ENCODE data around the gene KLF16. TPM values are rescaled to one million over a fixed set of nuclear protein-coding genes. Genes with fewer than 3 reads are reported as not detected.

The KLF16 gene
- total RNA-seq, 1 donor: 7.3 TPM

DNA sequence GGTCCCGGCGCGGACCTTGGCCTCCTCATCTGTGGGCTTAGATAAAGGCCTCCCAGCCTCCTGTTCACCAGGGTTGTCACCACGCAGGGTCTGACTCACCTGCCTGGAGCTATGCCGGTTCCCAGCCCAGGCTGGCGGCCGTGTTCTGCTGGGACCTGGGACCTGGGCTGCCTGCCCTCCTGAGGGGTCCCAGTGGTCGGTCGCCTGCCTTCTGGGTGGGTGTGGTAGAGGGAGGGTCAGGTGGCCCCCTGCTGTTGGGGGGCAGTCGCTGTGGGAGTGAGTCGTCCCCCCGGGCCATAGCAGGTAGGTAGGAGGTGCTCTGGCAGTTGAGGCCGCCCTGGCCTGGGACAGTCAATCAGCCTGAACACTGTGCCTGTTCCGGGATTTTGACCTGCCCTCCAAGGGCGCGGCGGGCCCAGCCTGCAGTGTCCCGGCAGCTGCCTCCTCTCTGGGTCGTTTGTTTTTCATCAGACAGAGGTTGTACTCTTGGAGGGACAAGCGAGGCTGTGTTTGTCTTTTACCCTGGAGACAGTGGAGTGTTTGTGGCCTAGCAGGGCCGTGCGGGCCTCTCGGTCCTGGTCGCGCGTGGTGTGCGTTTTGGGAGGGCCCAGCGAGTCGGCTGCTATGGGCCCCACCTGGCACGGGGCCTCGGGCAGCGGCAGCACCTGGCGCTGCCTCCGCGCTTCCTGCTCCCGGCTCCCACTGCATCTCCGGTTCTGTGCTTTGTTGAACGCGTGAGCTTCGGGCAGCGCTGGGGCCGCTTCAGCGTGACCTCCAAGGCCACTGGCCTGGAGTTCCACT lies 44.4 kb upstream of the KLF16 start:
- no peak overlapping the region for H3K4me3 ChIP-seq (ENCODE audit: low read depth, low read length)
- DNase-seq (ENCODE audit: low read depth): no peak
- TF ChIP-seq, protein P1, sequence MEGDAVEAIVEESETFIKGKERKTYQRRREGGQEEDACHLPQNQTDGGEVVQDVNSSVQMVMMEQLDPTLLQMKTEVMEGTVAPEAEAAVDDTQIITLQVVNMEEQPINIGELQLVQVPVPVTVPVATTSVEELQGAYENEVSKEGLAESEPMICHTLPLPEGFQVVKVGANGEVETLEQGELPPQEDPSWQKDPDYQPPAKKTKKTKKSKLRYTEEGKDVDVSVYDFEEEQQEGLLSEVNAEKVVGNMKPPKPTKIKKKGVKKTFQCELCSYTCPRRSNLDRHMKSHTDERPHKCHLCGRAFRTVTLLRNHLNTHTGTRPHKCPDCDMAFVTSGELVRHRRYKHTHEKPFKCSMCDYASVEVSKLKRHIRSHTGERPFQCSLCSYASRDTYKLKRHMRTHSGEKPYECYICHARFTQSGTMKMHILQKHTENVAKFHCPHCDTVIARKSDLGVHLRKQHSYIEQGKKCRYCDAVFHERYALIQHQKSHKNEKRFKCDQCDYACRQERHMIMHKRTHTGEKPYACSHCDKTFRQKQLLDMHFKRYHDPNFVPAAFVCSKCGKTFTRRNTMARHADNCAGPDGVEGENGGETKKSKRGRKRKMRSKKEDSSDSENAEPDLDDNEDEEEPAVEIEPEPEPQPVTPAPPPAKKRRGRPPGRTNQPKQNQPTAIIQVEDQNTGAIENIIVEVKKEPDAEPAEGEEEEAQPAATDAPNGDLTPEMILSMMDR (IDR thresholded peaks at IDR 0.05; ENCODE audit: insufficient read depth, low read length): no peak

DNA sequence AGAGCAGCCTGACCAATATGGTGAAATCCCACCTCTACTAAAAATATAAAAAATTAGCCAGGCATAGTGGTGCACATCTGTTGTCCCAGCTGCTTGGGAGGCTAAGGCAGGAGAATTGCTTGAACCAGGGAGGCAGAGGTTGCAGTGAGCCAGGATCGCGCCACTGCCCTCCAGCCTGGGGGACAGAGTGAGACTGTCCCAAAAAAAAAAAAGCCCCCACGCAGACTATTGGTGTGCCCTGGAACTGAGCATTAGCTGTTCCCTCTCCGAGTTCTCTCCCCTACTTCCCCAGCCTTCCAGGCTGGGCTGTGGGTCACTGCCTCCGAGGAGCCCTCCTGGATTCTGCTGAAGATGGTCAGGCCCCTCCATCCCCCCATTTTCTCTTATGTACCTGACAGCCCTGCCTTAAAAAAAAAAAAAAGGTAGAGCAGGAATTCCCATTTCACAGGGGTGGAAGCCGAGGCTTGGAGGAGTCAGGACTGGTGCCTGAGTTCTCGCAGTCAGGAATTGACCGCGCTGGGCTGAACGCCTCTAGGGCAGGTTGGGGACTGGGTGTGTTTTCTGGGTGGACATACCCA lies 43.7 kb upstream of the KLF16 start:
- no peak for DNase-seq (ENCODE audit: low read depth)
- no peak overlapping the region for H3K4me3 ChIP-seq (ENCODE audit: low read depth, low read length)
- TF ChIP-seq, protein P1 (IDR thresholded peaks at IDR 0.05; ENCODE audit: insufficient read depth, low read length): no peak

DNA sequence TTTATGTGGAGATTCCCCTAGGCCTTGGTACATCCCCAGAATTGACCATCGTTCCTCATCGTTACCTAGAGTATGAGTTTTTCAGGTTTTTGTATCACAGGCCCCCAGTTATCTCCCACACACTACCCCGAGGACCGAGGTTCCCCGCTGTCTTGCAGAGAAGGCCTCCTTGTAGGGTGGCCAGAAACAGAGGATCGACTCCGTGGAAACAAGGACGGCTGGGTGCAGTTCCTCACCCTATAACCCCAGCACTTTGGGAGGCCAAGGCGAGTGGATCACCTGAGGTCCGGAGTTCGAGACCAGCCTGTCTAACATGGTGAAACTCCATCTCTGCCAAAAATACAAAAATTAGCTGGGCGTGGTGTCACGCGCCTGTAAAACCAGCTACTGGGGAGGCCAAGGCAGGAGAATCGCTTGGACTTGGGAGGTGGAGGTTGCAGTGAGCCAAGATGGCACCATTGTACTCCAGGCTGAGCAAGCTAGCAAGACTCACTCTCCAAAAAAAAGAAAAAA lies 42.5 kb upstream of the KLF16 start:
- H3K4me3 ChIP-seq (ENCODE audit: low read depth, low read length): peak overlapping the region; percentile 70
- DNase-seq (ENCODE audit: low read depth): no peak
- TF ChIP-seq, protein P1 (IDR thresholded peaks at IDR 0.05; ENCODE audit: insufficient read depth, low read length): no peak

DNA sequence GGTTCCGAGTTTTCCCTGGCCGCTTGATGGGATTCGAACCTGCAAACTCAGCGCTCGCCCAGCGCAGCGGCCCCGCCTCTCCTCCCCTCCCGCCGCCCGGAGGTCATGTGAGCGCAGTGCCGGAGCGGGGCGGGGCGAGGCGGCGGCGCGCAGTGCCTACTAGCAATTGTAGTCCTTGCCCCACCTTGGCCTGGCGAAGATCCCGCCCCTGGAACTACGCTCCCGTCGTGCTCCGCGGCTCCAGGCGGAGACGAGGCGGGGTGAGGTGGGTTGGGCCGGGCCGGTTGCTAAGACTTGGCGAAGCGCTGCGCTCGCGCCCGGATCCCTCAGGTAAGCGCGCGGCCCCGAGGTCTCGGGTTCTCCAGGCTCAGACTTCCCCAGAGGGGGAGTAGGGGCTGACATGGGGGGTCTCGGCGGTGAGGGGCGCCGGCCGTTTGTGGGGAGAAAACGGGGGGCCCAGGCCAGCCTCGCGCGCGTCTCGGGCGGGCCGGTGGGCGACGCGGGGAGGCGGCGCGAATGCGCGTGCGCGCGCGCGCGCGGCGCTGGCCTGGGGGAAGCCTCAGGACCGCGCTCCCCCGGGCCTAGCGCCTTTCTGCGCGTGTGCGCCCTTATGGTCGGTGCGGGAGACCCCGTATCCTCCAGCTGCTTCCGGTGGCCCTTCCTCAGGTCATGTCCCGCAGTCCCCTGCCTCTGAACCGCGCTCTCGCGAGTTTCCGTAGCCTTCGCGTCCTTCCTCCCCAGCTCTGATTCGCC lies 41.9 kb upstream of the KLF16 start, which contains the start of the genes ADAT3 and SCAMP4:
ADAT3 (plus strand) TSS at position 290 of the 753 bp plus-strand sequence. CDS start 6,649 bp downstream, outside the sequence.
SCAMP4 (plus strand) TSS at position 290 of the 753 bp plus-strand sequence. CDS start 9,621 bp downstream, outside the sequence.
- H3K4me3 ChIP-seq (ENCODE audit: low read depth, low read length): peak within 1 kb of the TSS; percentile 70
- peak; percentile 98 for DNase-seq (ENCODE audit: low read depth)
- TF ChIP-seq, protein P1 (IDR thresholded peaks at IDR 0.05; ENCODE audit: insufficient read depth, low read length): no peak

DNA sequence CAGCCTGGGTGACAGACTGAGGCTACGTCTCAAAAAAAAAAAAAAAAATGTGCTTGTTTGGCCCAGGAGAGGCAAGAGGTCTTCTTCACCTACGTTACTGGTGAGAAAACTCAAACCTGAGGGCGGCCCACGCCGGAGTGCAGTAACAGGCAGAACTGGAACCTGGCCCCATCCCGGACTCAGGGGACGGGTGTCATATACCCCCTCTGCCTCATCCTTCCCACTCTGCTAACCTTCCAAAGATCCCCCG lies 41.4 kb upstream of the KLF16 start:
- no peak for DNase-seq (ENCODE audit: low read depth)
- TF ChIP-seq, protein P1 (IDR thresholded peaks at IDR 0.05; ENCODE audit: insufficient read depth, low read length): no peak
- peak overlapping the region; percentile 22 for H3K4me3 ChIP-seq (ENCODE audit: low read depth, low read length)

DNA sequence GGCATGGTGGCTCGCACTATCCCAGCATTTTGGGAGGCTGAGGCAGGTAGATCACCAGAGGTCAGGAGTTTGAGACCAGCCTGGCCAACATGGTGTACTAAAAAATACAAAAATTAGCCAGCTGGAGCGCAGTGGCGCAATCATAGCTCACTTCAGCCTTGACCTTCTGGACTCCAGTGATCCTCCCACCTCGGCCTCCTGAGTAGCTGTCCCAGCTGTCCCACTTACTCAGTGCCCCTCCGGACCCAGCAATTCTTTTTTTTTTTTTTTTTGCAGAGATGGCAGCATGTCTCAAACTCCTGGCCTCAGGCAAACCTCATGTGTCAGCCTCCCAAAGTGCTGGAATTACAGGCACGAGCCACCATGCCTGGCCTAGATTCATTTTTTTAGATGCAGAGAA lies 39.5 kb upstream of the KLF16 start:
- TF ChIP-seq, protein P1 (IDR thresholded peaks at IDR 0.05; ENCODE audit: insufficient read depth, low read length): no peak
- no peak overlapping the region for H3K4me3 ChIP-seq (ENCODE audit: low read depth, low read length)
- DNase-seq (ENCODE audit: low read depth): no peak
